ENCODE data around the gene ITGA3. TPM values are rescaled to one million over a fixed set of nuclear protein-coding genes. Genes with fewer than 3 reads are reported as not detected.

The ITGA3 gene
- total and polyA plus RNA-seq, 2 of the 13 experiments (the other 11 are each of a cell fraction or from before 2014, with no cell fraction given): 0.48 to 0.69 TPM

DNA sequence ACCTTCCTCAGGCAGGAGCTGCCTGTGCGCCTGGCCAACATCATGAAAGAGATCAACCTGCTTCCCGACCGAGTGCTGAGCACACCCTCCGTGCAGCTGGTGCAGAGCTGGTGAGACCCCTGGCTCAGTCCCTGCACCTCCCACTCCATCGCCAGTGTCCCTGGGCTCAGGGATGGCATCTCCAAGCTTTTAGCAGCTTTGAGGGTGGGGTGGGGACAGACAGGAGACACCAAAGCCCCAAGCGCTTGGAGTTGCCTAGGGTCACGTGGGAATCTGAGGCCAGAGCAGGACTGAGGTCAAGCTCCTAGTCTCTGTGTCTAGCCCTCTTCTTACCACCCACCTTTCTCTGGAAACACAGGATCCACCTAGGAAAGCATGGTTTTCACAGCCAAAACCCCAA is 41.5 kb downstream of the ITGA3 start:
- ChIA-PET CTCF (ENCODE audit: low intra/inter-chr PET ratio, low total read pairs) (no interaction called here), POLR2A (interaction anchor here (1.2 kb wide), 1 partner anchor 26 kb away, joined by 3 read pairs; no protein-coding TSS in a partner anchor)
- intact Hi-C loops (cut with micrococcal nuclease; ENCODE audit: unreplicated experiment): no loop called here
- Histone ChIP-seq H3K9ac (ENCODE audit: insufficient read depth, low read depth, low read length) (no peak overlapping the region), H3K27ac (ENCODE audit: extremely low read length, insufficient read depth, low read length) (no peak overlapping the region), H2AFZ (ENCODE audit: low read length) (no peak overlapping the region), H3K36me3 (replicated peaks in 1 of 2; ENCODE audit: control insufficient read depth in 1 of 2, insufficient read depth in 2 of 2, low read length in 2 of 2) (peaks cover 0 to 4% of the 10 kb centered on the region in 2 experiments; a peak in 1 of 5 replicates), H3K27me3 (ENCODE audit: control insufficient read depth in 1 of 2, insufficient read depth in 2 of 2, low read length in 2 of 2) (peaks cover 0 to 5% of the 10 kb centered on the region in 2 experiments; a peak in 1 of 5 replicates), H3K4me2 (ENCODE audit: low read depth, low read length) (no peak overlapping the region), H3K79me2 (ENCODE audit: insufficient read depth, low read length) (peaks cover 6% of the 10 kb centered on the region), H3K9me3 (ENCODE audit: low read length) (no peaks in the 10 kb centered on the region), H3K4me1 (ENCODE audit: insufficient read depth, low read length) (peaks cover 45% of the 10 kb centered on the region), H3K4me3 (replicated peaks in 1 of 3; ENCODE audit: insufficient read depth in 1 of 3, low read depth in 2 of 3, low read length in 3 of 3) (no peak overlapping the region), H4K20me1 (ENCODE audit: insufficient read depth, low read length) (no peaks in the 10 kb centered on the region)
- DNase-seq (ENCODE audit: low spot score) (no peak), FAIRE-seq (no peak), ATAC-seq (no peak)
- no TSS peak for BruUV-seq (replicated peaks)
- in situ Hi-C loops (cut with HindIII; ENCODE audit: extremely low pct_ligation_motif_present, low pct_unique_long_range_greater_than_20kb): no loop called here
- WGBS (ENCODE audit: low lambda C conversion rate): 71% methylated on average over 7 of the region's 7 CpGs
- TF ChIP-seq HMG20B (CRISPR knock-in tag; conservative IDR thresholded peaks at IDR 0.05): no peak
- no peak for TF ChIP-seq FOSL1 (CRISPR knock-in tag; IDR thresholded peaks at IDR 0.05; ENCODE audit: borderline replicate concordance)
- TF ChIP-seq ZNF720 (CRISPR knock-in tag; IDR thresholded peaks at IDR 0.05): no peak
- TF ChIP-seq, protein P1, sequence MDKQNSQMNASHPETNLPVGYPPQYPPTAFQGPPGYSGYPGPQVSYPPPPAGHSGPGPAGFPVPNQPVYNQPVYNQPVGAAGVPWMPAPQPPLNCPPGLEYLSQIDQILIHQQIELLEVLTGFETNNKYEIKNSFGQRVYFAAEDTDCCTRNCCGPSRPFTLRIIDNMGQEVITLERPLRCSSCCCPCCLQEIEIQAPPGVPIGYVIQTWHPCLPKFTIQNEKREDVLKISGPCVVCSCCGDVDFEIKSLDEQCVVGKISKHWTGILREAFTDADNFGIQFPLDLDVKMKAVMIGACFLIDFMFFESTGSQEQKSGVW (CRISPR knock-in tag; IDR thresholded peaks at IDR 0.05; ENCODE audit: borderline replicate concordance): no peak
- TF ChIP-seq NCOA2 (CRISPR knock-in tag; IDR thresholded peaks at IDR 0.05): no peak
- TF ChIP-seq U2AF2 (IDR thresholded peaks at IDR 0.05; ENCODE audit: low read depth, low read length): no peak
- no peak for TF ChIP-seq ZNF792 (CRISPR knock-in tag; IDR thresholded peaks at IDR 0.05)
- no peak for TF ChIP-seq SRF (IDR thresholded peaks at IDR 0.05; ENCODE audit: low read depth, low read length)

GRCh38 chr17:50097926-50098325 is 42.0 kb downstream of the ITGA3 start:
- POLR2A ChIA-PET: interaction anchor here (1.2 kb wide), 1 partner anchor 26 kb away, joined by 3 read pairs; no protein-coding TSS in a partner anchor
- BruUV-seq (replicated peaks): no TSS peak
- intact Hi-C loops (cut with micrococcal nuclease; ENCODE audit: unreplicated experiment): no loop called here
- no peak overlapping the region for H2AFZ ChIP-seq (ENCODE audit: low read length)
- no peak overlapping the region for H3K9ac ChIP-seq (ENCODE audit: insufficient read depth, low read depth, low read length)
- ATAC-seq (no peak), DNase-seq (ENCODE audit: low spot score) (no peak), FAIRE-seq (no peak)
- peaks cover 0 to 4% of the 10 kb centered on the region in 2 experiments; a peak in 1 of 5 replicates for H3K27me3 ChIP-seq (ENCODE audit: control insufficient read depth in 1 of 2, insufficient read depth in 2 of 2, low read length in 2 of 2)
- WGBS (ENCODE audit: low lambda C conversion rate): 70% methylated on average over 4 of the region's 4 CpGs
- no peak overlapping the region for H3K27ac ChIP-seq (ENCODE audit: extremely low read length, insufficient read depth, low read length)
- in situ Hi-C loops (cut with HindIII; ENCODE audit: extremely low pct_ligation_motif_present, low pct_unique_long_range_greater_than_20kb): no loop called here
- H4K20me1 ChIP-seq (ENCODE audit: insufficient read depth, low read length): no peaks in the 10 kb centered on the region
- CTCF ChIA-PET (ENCODE audit: low intra/inter-chr PET ratio, low total read pairs): no interaction called here
- H3K4me3 ChIP-seq (replicated peaks in 1 of 3; ENCODE audit: insufficient read depth in 1 of 3, low read depth in 2 of 3, low read length in 3 of 3): no peak overlapping the region
- TF ChIP-seq HINFP (CRISPR knock-in tag; IDR thresholded peaks at IDR 0.05; ENCODE audit: low read depth) (no peak), ZNF263 (CRISPR knock-in tag; IDR thresholded peaks at IDR 0.05) (no peak), ELF1 (CRISPR knock-in tag; IDR thresholded peaks at IDR 0.05) (no peak), ZNF788 (CRISPR knock-in tag; IDR thresholded peaks at IDR 0.05; ENCODE audit: borderline replicate concordance) (no peak), NR2F6 (IDR thresholded peaks at IDR 0.05) (no peak), NR2F6 (CRISPR knock-in tag; IDR thresholded peaks at IDR 0.05) (no peak), HOXA5 (CRISPR knock-in tag; IDR thresholded peaks at IDR 0.05) (no peak), ZSCAN21 (CRISPR knock-in tag; IDR thresholded peaks at IDR 0.05; ENCODE audit: borderline replicate concordance) (no peak), ZNF18 (CRISPR knock-in tag; IDR thresholded peaks at IDR 0.05; ENCODE audit: insufficient replicate concordance) (no peak)
- no peaks in the 10 kb centered on the region for H3K9me3 ChIP-seq (ENCODE audit: low read length)
- H3K36me3 ChIP-seq (replicated peaks in 1 of 2; ENCODE audit: control insufficient read depth in 1 of 2, insufficient read depth in 2 of 2, low read length in 2 of 2): peaks cover 0 to 4% of the 10 kb centered on the region in 2 experiments; a peak in 1 of 5 replicates
- no peak overlapping the region for H3K4me2 ChIP-seq (ENCODE audit: low read depth, low read length)
- H3K79me2 ChIP-seq (ENCODE audit: insufficient read depth, low read length): peaks cover 6% of the 10 kb centered on the region
- H3K4me1 ChIP-seq (ENCODE audit: insufficient read depth, low read length): peaks cover 50% of the 10 kb centered on the region
